GM13977 (cell line): ENCODE data around the gene PCBP3.

Experiments
- DNase-seq: peaks from one replicate; pipeline ENCODE4 v3.0.0; 2012; ENCODE audit warnings: low spot score
- CTCF ChIP-seq: IDR thresholded peaks from 2 replicates; pipeline ENCODE4 v1.5.1; 2012; ENCODE audit warnings: mild to moderate bottlenecking, control low read depth; ENCODE audit not compliant: insufficient read depth; ENCODE audit errors: extremely low read depth, missing control alignments
- in situ Hi-C: fragments of 300-500 bp; cut with MboI; formaldehyde crosslinking; loops from one replicate; pipeline ENCODE4 v1.12.0; 2022; ENCODE audit warnings: low sequenced_read_pairs, low pct_unique_long_range_greater_than_20kb, mixed read lengths, inconsistent platforms; ENCODE audit not compliant: unreplicated experiment

PCBP3 gene

DNA sequence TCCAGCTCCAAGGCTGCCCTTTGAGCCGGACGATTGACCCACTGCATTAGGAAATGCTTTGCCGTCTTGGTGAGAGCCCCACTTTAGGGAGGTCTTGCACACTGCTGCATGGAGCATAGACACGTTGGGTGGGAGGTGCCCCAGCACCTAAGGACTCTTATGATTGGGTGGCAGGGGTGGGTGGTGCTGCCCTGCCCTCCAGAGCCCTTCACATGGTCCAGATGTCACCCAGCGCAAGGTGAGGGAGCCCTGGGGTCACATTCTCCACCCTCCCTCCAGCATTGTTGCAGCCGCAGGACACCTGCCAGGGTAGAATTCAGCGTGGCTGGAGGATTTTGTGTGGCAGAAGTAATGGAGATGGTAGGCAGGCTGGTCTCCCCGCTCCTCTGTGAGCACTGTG lies 200.7 kb downstream of the PCBP3 start:
- no peak for DNase-seq
- in situ Hi-C loops: loop anchor here (25.0 kb wide), 2 partner anchors 282 to 707 kb away; no protein-coding TSS in a partner anchor
- no peak for TF ChIP-seq CTCF

- DNase-seq: no peak
- in situ Hi-C loops: loop anchor here (25.0 kb wide), 2 partner anchors 283 to 708 kb away; no protein-coding TSS in a partner anchor
- no peak for TF ChIP-seq CTCF
These were observed 201.7 kb downstream of the PCBP3 start for GRCh38 chr21:45845063-45845769.

DNA sequence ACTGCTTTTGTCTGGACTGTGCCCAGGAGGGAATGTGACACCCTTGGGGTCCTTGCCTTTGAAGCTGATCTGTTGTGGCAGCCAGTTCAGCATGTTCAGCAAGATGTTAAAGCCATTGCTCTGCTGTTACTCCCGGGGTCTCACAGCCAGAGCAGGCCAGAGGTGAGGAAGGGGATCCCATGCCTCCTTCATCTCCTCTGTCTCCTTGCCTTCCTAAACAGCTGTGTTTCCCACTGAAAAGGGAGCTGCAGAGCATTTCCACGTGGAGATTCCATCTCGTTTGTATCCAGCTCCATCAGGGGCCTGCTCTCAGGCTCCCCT lies 202.2 kb downstream of the PCBP3 start:
- no peak for TF ChIP-seq CTCF
- in situ Hi-C loops: loop anchor here (25.0 kb wide), 2 partner anchors 283 to 708 kb away; no protein-coding TSS in a partner anchor
- DNase-seq: no peak

- TF ChIP-seq CTCF: no peak
- in situ Hi-C loops: loop anchor here (25.0 kb wide), 2 partner anchors 284 to 709 kb away; no protein-coding TSS in a partner anchor
- DNase-seq: no peak
These were observed 203.0 kb downstream of the PCBP3 start for GRCh38 chr21:45846373-45847160.

DNA sequence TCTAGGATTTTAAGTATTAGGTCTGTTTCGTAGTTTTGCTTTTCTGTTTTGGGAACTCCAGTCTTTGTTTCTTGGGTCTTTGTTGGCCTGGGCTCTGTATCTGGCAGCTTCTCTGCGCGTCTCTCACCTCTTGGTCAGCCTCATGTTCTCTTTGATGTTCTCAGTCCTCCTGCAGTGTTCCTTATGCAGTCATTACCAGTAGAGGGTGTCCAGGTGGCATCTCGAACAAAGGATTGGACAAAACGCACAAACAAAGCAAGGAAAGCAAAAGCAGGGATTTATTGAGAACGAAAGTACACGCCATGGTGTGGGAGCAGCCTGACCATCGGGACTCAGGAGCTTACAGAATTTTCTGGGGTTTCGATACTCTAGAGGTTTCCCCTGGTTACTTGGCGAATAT lies 204.3 kb downstream of the PCBP3 start:
- in situ Hi-C loops: loop anchor here (25.0 kb wide), 2 partner anchors 286 to 711 kb away; no protein-coding TSS in a partner anchor
- DNase-seq: no peak
- TF ChIP-seq CTCF: no peak

- in situ Hi-C loops: loop anchor here (25.0 kb wide), 2 partner anchors 286 to 711 kb away; no protein-coding TSS in a partner anchor
- DNase-seq: no peak
- no peak for TF ChIP-seq CTCF
These were observed 204.8 kb downstream of the PCBP3 start for GRCh38 chr21:45848331-45848730.
